GM18526 (cell line): Measurements from ENCODE around the gene IGFBP2.

ENCODE experiments used
- POLR2A ChIP-seq: IDR thresholded peaks from 3 replicates; pipeline ENCODE4 v1.6.1; 2011; ENCODE audit not compliant: insufficient read length; ENCODE audit errors: extremely low read depth

Gene IGFBP2

DNA sequence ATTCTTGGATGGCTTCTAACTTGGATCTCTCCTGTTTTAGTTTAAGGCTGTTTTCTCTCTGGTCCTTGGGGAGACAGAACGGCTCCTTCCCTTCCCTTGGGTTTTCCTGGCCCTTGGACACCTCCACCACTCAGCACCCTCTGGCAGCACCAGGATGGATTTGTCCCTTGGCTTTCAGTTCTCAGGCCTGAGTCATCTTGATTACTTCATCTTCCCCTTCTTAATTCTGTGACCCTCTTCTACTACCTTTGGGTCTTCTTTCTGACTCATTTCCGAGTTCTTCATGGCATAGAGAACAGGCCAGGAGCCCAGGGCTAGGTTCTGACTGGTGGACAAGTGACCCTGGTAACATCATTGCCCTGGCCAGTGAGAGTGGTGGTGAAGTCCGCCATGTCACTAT, 14.9 kb downstream of the IGFBP2 start:
- no peak for TF ChIP-seq POLR2A

DNA sequence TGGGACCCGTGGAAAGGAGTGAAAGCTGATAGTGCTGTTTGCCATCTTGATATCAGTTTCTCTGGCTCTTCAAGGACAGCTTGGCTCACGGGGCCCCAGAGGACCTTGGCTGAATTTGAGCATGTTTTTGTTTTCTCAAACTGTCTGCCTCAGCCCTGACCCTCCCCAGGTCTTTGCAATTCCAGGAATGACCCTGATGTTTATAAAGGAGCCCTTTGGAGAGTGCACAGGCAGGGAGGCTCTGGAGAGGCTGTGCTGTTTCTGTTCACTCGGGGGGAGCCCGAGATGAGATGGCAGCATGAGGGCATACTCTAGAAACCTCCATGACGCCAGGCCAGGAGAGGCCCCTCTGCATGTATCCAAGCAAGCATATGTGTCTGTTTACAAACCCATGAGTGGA, 16.4 kb downstream of the IGFBP2 start:
- TF ChIP-seq POLR2A, result no peak

DNA sequence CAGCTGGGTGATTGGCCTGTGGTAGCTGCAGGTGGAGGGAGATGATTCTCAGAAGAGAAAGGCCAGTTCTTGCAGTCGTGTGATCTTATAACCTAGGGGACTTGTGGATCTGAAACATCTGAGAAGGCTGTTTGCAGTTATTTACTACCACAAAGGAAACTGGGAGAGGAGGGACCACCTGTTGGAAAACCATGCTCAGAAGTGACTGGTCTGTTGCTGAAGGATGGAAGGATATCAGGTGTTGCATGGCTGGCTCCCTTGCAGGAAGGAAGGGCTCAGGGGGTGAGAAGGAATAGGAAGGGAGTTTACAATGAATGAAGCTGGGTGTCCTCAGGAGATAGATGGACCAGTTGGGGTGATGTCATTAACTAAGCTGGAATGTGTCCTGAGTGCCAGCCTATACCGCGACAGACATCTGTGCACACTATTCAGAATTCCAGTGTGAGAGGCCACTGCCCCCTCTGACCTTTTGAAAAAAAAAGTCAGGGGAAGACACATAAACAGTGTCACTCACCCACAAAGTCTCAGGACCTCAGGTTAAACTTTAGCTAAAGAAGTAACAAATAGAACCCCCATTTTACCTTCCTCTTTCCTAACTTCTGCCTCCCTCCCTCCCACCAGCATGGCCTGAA, 17.5 kb downstream of the IGFBP2 start:
- TF ChIP-seq POLR2A, result no peak

DNA sequence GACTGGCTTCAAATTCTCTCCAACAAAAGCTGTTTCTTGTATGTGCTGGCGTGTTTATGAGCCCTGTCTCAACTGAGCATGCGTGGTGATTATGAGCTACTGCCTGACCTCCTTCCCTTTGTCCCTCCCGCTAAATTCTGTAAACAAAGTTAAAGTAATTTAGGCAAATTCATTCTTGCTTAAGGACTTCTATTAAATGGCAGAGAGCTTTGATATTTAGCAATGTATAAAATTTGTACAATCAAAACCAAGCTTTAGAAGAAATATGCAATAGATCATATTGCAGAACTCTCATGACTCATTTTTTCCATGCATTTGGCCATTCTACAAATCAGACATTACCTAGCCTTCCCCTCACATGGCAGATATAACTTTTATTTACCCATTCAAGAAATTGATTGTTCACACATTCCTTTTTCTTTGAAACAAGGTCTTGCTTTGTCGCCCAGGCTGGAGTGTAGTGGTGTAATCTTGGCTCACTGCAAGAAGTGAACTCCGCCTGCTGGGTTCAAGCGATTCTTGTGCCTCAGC, 18.2 kb downstream of the IGFBP2 start:
- no peak for TF ChIP-seq POLR2A

DNA sequence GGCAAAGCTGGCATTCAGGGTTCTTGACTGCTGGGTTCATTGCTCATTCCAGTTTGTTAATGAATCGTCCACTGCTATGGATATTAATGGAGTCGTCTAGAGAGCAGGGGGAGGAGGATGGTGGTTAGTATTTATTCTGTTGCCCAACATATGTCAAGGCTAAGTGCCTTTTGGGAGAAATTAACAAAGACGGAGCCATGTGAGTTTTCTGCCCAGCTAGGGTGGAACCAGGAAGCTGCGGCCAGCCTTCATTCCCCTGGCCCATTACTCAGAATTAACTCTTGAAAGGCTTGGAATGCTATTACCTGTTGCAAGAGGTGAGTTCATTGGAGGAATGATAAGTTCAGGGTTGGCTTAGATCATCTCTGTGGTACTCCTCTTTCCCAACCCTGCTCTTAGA, 19.3 kb downstream of the IGFBP2 start:
- TF ChIP-seq POLR2A, result no peak

DNA sequence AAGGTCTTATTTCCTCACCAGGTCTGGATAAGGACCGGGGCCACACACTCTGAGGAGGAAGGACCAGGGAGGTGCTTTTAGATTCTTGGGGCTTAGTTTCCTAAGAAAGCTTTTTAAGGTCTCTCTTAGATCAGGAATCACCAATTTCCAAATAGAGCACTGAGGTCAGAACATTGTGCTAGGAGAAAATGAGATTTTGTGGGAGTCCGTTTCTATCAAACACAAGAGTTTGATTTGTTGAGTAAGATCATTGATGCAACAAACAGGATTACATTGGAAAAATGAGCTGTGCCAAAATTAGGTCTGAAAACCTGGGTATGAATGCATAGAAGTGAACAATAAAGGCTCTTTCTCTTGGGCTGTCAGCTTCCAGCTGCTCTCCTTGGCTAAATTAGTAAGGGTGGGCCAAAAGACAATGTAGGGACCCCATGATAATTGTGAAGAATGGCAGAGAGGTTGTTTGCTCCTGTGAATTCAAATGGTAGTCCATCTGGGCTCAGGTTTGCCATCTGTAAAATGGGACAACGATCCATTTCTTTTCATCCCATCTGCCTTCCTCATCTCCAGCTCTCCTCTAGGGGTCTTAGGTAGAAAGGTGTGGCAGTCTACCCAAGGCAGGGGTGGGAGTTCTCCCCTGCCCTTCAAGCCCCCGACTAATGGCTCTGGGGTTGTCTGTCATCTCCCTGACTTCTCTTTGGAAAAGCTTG, 20.0 kb downstream of the IGFBP2 start:
- no peak for TF ChIP-seq POLR2A

DNA sequence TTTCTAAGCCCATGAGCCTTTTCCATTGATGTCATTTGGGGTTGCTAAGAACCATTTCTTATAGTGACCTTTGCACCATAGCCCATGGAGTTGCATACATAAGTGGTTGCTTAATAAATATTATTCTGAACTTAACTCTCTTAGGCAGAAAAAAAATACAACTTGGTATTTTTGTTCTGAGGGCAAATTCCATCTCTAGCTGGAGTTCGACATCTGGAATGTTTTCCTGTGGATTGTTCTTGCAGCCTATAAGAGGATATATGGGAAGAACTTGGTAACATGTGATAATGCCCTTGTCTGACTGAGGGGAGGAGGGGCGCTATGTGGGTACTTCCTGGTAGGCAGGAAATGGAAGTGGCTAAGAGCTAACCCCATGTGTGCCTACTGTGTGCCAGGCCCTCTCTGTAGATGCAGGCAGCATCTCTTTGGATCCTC, 20.7 kb downstream of the IGFBP2 start:
- TF ChIP-seq POLR2A, result no peak

DNA sequence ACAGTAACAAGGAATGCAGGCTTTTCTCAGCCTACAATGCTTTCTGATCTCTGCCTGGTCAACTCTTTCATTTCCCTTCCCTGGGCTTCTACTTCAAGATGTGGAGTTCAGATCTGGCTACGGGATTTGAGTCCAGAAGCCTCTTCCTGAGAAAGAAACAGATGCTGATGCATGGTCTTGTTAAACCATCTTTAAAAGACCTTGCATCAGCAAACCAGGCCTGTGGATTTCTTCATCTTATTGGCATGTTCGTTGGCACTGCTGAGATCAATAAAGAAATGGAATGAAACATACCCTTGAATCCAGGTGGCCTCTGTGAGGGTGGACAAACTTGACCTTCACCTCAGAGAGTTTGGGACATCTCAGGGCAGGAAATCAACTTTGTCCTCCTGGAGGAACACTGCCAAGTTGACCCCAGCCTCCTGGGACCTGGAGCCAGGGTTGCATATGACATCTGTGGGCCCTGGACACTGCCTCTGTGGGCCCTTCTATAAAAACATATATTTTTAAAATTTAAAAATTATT, 21.4 kb downstream of the IGFBP2 start:
- TF ChIP-seq POLR2A, result no peak

DNA sequence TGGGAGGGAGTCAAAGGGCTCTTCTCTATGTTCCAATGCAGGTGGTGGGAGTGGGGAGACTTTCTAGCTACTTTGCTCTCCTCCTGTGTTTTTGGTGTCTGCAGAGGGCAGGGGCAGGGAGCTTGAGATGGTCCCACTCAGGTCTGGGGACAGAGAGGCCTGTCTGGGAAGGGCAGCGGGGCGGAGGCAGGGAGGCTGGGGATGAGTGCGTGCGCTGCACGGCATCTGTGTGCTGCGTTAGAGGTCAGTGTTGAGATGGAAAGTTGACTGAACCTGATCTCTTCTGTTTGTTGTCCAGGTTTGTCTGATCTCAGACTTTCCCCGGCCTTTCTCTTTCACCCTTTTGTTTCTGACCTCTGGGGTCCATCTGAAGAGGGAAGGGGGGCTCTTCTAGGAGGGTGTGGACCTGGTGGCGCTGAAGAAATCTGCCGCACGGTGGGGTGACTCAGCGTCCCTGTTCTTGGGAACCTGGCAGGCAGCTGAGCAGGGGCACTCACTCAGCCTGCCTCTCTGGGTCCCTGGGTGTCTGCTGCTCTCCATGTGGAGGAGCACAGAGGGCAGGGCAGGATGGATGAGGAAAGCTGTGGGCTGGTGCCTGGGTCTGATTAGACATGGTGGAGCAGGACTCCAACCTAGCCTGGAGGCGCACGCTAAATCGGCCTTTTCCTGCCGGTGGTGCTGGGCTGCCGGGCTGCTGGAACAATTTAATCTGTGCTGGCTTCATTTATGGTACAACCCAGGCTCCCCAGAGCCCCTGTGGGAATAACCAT, 24.1 kb downstream of the IGFBP2 start:
- no peak for TF ChIP-seq POLR2A

DNA sequence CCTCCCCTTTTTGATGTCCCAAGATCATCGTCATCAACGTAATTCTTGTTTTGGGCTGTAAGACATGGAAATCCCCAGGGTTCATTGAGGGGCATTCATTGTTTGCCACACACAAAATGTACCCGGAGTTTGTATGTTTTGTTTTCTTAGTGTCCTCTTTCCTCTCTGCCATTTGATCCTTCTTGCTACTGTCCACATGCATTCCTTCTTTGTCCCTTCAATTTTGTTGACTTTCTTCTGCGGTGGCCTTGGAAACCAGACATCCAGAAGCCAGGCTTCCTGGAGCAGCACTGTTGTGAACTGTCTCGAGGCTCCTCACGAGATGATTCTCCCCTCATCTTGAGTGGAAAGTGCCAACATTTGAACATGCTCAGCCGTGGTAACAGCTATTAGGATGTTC, 24.8 kb downstream of the IGFBP2 start:
- TF ChIP-seq POLR2A, result no peak

DNA sequence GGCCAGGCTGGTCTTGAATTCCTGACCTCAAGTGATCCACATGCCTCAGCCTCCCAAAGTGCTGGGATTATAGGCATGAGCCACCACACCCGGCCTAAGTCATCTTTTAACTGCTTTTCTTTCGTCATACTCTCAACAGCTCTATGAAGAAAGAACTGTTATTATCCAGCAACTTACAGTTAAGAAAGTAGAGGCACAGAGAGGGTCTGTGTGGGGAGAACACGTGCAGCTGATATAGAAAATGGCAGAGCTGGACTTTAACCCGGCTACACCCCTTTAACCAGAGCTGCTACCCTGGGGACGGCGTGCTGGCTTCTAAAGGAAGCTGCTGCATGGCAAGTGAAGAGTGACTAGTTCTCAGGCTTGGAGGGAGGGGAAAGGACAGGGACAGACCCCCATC, 25.5 kb downstream of the IGFBP2 start:
- no peak for TF ChIP-seq POLR2A

DNA sequence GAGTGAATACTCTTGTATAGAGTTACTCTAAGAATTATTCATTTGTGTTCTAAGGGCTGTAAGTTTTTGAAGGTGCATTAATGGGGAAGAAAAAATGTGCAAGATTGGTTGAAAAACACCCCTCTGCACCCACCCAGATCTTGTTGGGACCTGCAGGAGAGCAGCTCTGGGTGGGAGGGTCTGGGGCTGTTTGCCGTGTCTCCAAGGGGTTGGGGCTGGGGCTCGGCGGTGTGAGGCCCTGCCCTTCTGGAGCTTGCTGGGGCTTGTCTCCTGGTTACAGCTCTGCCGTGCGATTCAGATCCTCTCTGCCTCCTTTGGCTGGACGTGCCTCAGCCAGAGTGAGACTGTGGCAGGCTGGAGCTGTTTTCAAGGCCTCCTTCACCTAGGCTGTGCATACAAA, 26.1 kb downstream of the IGFBP2 start:
- no peak for TF ChIP-seq POLR2A

DNA sequence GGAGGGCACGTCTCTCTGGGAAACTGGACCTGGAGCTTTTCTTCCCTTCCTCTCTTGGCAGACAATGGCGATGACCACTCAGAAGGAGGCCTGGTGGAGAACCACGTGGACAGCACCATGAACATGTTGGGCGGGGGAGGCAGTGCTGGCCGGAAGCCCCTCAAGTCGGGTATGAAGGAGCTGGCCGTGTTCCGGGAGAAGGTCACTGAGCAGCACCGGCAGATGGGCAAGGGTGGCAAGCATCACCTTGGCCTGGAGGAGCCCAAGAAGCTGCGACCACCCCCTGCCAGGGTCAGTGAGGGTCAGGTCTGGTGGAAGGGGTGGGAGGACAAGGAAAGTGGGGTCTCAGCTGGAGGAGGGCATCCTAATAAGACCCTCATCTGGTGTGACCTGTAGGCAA, 27.3 kb downstream of the IGFBP2 start:
- TF ChIP-seq POLR2A, result no peak

DNA sequence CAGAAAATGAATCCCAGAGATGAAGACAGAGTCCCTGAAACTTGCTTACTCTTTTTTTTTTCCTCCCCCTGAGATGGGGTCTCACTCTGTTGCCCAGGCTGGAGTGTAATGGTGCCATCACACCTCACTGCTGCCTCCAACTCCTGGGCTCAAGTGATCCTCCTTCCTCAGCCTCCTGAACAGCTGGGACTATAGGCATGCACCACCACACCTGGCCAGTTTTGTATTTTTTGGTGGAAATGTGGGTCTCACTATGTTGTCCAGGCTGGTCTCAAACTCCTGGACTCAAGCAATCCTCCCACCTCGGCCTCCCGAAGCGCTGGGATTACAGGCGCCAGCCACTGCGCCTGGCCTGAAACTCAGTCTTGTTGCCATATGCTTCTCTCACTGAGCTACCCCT, 27.8 kb downstream of the IGFBP2 start:
- TF ChIP-seq POLR2A, result no peak

DNA sequence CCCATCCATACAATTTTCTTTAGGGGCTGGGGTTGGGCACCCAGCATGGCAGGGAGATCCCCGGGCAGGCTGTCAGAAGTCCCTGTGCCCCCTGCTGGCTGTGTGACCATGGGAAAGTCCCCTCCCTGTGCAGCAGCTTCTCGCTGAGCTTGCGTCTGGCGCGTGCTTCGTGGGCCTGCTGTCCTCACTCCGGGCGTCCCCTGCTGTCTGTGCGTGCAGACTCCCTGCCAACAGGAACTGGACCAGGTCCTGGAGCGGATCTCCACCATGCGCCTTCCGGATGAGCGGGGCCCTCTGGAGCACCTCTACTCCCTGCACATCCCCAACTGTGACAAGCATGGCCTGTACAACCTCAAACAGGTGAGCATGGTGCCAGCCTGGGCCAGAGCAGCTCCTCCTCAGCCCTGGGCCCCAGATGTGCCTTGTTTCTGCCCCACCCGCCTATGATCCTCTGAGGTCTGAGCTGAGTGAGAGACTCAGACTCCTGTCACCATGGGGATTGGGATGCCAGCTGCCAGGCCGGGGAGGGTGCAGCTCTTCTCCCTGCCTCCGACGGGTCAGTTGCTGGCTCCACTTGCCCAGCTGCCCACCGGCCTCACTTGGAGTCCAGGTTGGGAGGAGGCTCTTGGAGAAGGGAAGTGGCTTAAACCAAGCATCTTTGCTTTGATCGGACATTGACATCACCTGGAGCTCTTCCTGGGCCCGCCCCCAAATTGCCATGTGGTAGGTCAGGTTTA, 28.6 kb downstream of the IGFBP2 start:
- TF ChIP-seq POLR2A, result no peak

DNA sequence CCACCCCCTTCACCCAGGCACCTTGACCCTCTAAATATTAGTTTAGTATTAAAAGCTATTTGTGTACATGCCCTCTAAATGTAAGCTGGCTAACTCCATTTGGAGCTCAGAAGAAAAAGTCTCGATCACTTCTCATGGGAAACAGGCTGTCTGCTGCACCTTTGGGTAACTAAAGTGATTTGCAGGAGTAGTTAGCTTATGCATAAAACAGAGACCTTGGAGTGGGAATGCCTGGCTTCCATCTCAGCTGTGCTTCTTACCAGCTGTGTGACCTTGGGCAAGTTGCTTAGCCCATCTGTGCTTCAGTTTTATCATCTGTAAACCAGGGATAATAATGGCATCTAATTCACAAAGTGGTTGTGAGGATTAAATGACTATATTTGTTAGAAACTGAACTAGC, 29.9 kb downstream of the IGFBP2 start:
- TF ChIP-seq POLR2A, result no peak

DNA sequence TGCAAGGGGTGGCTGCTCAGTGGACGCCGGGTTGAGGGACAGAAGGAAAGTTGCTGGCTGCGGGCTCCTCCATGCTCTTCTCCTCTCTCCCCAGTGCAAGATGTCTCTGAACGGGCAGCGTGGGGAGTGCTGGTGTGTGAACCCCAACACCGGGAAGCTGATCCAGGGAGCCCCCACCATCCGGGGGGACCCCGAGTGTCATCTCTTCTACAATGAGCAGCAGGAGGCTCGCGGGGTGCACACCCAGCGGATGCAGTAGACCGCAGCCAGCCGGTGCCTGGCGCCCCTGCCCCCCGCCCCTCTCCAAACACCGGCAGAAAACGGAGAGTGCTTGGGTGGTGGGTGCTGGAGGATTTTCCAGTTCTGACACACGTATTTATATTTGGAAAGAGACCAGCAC, 30.6 kb downstream of the IGFBP2 start:
- TF ChIP-seq POLR2A, result no peak
